Hepatocyte (in vitro differentiated cells): ENCODE results near the gene GGTA1.

Experiments
- CTCF ChIP-seq: fragments of 200-600 bp; sonication (generic); IDR thresholded peaks from 2 replicates; pipeline ENCODE4 v1.5.1; 2016; ENCODE audit warnings: antibody characterized with exemption, mild to moderate bottlenecking; ENCODE audit not compliant: poor library complexity
- EZH2 ChIP-seq: fragments of 200-600 bp; sonication (generic); IDR thresholded peaks from 2 replicates; pipeline ENCODE4 v1.6.1; 2016; ENCODE audit warnings: antibody characterized with exemption, mild to moderate bottlenecking, borderline replicate concordance

GRCh38 chr9:121474231-121474947, 25.3 kb downstream of the GGTA1 start:
- TF ChIP-seq CTCF: no peak
- TF ChIP-seq EZH2: no peak
